Endothelial cell of umbilical vein (primary cell): ENCODE results near the gene THSD4. TPM values are rescaled to one million over a fixed set of nuclear protein-coding genes. Genes with fewer than 3 reads are reported as not detected.

Experiments
- BruUV-seq: library from RNA; stranded (reverse); fragments of 400-500 nt; replicated peaks from 2 replicates; lab custom pipeline; 2021; lab: Mats Ljungman, UMichigan
- CTCF ChIA-PET: fragments of 300-600, 350-600 bp; sonication (Branson Sonifier 250); formaldehyde crosslinking; loops from one replicate; lab custom pipeline; 2021; ENCODE audit warnings: antibody characterized with exemption, inconsistent platforms; lab: Charles Lee
- POLR2A ChIA-PET: fragments of 300-600, 350-600 bp; sonication (Branson Sonifier 250); formaldehyde crosslinking; loops from one replicate; lab custom pipeline; 2021; ENCODE audit warnings: antibody characterized with exemption, inconsistent platforms; lab: Charles Lee
- DNase-seq: peaks from one replicate; pipeline ENCODE4 v3.0.0-alpha.2; 2011; ENCODE audit warnings: low read depth, low spot score
- FAIRE-seq: peaks from 2 replicates; lab custom pipeline; 2011; peaks lifted over from hg19 to GRCh38; lab: Jason Lieb, UNC
- H2AFZ ChIP-seq: 2 replicates; pipeline ENCODE4 v1.6.0; 2012; ENCODE audit warnings: low read depth, low read length, control low read depth, inconsistent platforms
- H3K27ac ChIP-seq: 2 replicates; pipeline ENCODE4 v1.5.1; 2011; ENCODE audit warnings: low read depth, mild to moderate bottlenecking, control low read depth, low read length, moderate library complexity; ENCODE audit not compliant: insufficient read depth
- H3K27me3 ChIP-seq, 2 experiments: 2 replicates each; pipeline versions ENCODE4 v1.6.0 to v1.6.1; 2011; ENCODE audit warnings: low read length in 2 of 2, mixed read lengths in 1 of 2; ENCODE audit not compliant: control insufficient read depth in 2 of 2, insufficient read depth in 2 of 2
- H3K36me3 ChIP-seq, 2 experiments: 2 replicates in 1 of 2; 3 replicates in 1 of 2; pipeline ENCODE4 v1.5.1; 2011; ENCODE audit warnings: low read length in 2 of 2, mild to moderate bottlenecking in 1 of 2, moderate library complexity in 1 of 2; ENCODE audit not compliant: control insufficient read depth in 2 of 2, insufficient read depth in 2 of 2; ENCODE audit errors: extremely low read depth in 1 of 2
- H3K4me1 ChIP-seq: 3 replicates; pipeline ENCODE4 v1.5.1; 2011; ENCODE audit warnings: mild to moderate bottlenecking, low read length; ENCODE audit not compliant: control insufficient read depth, insufficient read depth; ENCODE audit errors: extremely low read depth
- H3K4me2 ChIP-seq: 2 replicates; pipeline ENCODE4 v1.6.1; 2011; ENCODE audit warnings: low read length, control low read depth, mixed read lengths; ENCODE audit not compliant: insufficient read depth
- H3K4me3 ChIP-seq, 3 experiments: fragments of 200-600 bp in 1 of 3; sonication (generic), shearing (Covaris generic) in 1 of 3; replicated peaks in 1 of 3; 2 replicates each; pipeline ENCODE4 v1.5.1; 2011 to 2016; ENCODE audit warnings: control low read depth in 3 of 3, low read length in 3 of 3, mild to moderate bottlenecking in 2 of 3, inconsistent platforms in 1 of 3, low read depth in 1 of 3, moderate library complexity in 1 of 3; ENCODE audit not compliant: insufficient read depth in 1 of 3
- H3K79me2 ChIP-seq: 2 replicates; pipeline ENCODE4 v1.6.0; 2012; ENCODE audit warnings: low read length, inconsistent platforms; ENCODE audit not compliant: control insufficient read depth, insufficient read depth
- H3K9ac ChIP-seq: replicated peaks from 2 replicates; pipeline ENCODE3; 2011; ENCODE audit warnings: low read length, control low read depth; ENCODE audit not compliant: insufficient read depth; ENCODE audit errors: extremely low read depth
- H3K9me1 ChIP-seq: replicated peaks from 3 replicates; pipeline ENCODE4 v1.6.0; 2011; ENCODE audit warnings: mild to moderate bottlenecking, low read length; ENCODE audit not compliant: control insufficient read depth, insufficient read depth; ENCODE audit errors: extremely low read depth
- H3K9me3 ChIP-seq: replicated peaks from 2 replicates; pipeline ENCODE4 v1.5.1; 2012; ENCODE audit warnings: low read length, inconsistent platforms; ENCODE audit not compliant: control insufficient read depth, insufficient read depth
- H4K20me1 ChIP-seq: replicated peaks from 2 replicates; pipeline ENCODE3; 2011; ENCODE audit warnings: mild to moderate bottlenecking, low read length; ENCODE audit not compliant: control insufficient read depth, insufficient read depth; ENCODE audit errors: extremely low read depth
- CTCF ChIP-seq, 2 donors: IDR thresholded peaks; 1 replicate in 1 of 2; 2 replicates in 1 of 2; pipeline ENCODE4 v1.5.1; 2011; ENCODE audit warnings: low read length in 2 of 2, mild to moderate bottlenecking in 2 of 2, moderate library complexity in 2 of 2, control low read depth in 1 of 2, inconsistent platforms in 1 of 2, low read depth in 1 of 2; ENCODE audit not compliant: insufficient read depth in 1 of 2; ENCODE audit errors: extremely low read depth in 1 of 2
- EZH2 ChIP-seq: IDR thresholded peaks from 2 replicates; pipeline ENCODE4 v1.6.1; 2012; ENCODE audit warnings: borderline replicate concordance, low read depth, mild to moderate bottlenecking, moderate library complexity, low read length, inconsistent platforms; ENCODE audit not compliant: severe bottlenecking
- FOS ChIP-seq: IDR thresholded peaks from 2 replicates; pipeline ENCODE4 v1.6.1; 2011; ENCODE audit warnings: mild to moderate bottlenecking, low read length, moderate library complexity, borderline replicate concordance; ENCODE audit not compliant: insufficient read depth
- GATA2 ChIP-seq: IDR thresholded peaks from 2 replicates; pipeline ENCODE4 v1.7.0; 2011; ENCODE audit warnings: low read depth, mild to moderate bottlenecking, moderate library complexity, mixed read lengths, low read length; ENCODE audit not compliant: insufficient read length, insufficient read depth
- JUN ChIP-seq: IDR thresholded peaks from 2 replicates; pipeline ENCODE4 v1.6.1; 2011; ENCODE audit warnings: borderline replicate concordance, low read depth; ENCODE audit not compliant: insufficient read length, insufficient read depth
- MYC ChIP-seq: IDR thresholded peaks from one replicate; pipeline ENCODE4 v1.6.1; 2011; ENCODE audit warnings: mild to moderate bottlenecking, low read depth, low read length
- POLR2A ChIP-seq: IDR thresholded peaks from 2 replicates; pipeline ENCODE4 v1.6.1; 2012; ENCODE audit warnings: low read depth, mild to moderate bottlenecking, control low read depth, low read length
- POLR2AphosphoS5 ChIP-seq: IDR thresholded peaks from 2 replicates; pipeline ENCODE4 v1.6.1; 2012; ENCODE audit warnings: low read depth, mild to moderate bottlenecking, control low read depth, low read length, moderate library complexity; ENCODE audit not compliant: insufficient read depth
- dilution Hi-C: fragments of 300-500 bp; cut with MboI; formaldehyde crosslinking; loops from one replicate; pipeline ENCODE4 v1.15.0; 2019; ENCODE audit warnings: low sequenced_read_pairs; ENCODE audit not compliant: extremely low pct_ligation_motif_present
- intact Hi-C: fragments of 100-400 bp; cut with micrococcal nuclease; formaldehyde crosslinking; loops from one replicate; pipeline ENCODE4 v1.10.0; 2022
- polyA plus RNA-seq, 4 experiments: library from polyadenylated mRNA; depleted of rRNA in 3 of 4; stranded (reverse) in 3 of 4; unstranded in 1 of 4; fragments of >200 nt; gene quantifications; 2 replicates each; pipeline versions ENCODE4 v1.2.1 to v1.2.3, GENCODE V29; 2011 to 2012; ENCODE audit warnings: missing spikeins in 1 of 4
- total RNA-seq: library from RNA; stranded (reverse); gene quantifications from 2 replicates; pipeline ENCODE4 v1.2.3, GENCODE V29; 2021
- TF ChIP-seq, protein P1 (sequence below): IDR thresholded peaks from 2 replicates; pipeline ENCODE4 v1.6.1; 2011; ENCODE audit not compliant: insufficient read depth, insufficient read length

Gene THSD4
- total and polyA plus RNA-seq, 2 donors (not counting 3 experiments of a cell fraction or from before 2014, with no cell fraction given): 9.9 to 25.4 TPM

DNA sequence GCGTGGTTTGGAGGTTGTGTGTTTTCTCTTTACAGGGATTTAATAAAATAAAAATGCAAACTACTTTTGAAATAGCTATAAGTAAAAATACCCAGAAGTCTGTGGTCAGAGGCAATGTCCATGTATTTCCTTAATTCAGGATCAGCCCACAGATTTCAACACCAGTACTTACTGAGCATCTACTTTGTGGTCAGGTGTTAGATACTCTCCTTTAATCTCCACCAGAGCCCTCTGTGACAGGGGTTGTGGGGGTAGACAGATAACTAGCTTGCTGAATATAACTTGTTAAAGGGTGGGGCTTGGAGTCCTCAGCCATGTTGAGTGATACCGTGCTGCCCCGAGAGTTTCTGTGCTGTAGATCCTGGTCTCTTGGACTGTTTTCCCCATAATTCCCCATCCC, 451.0 kb downstream of the THSD4 start:
- dilution Hi-C loops: no loop called here
- no TSS peak for BruUV-seq
- H3K4me2 ChIP-seq: no peak overlapping the region
- H3K4me1 ChIP-seq: no peaks in the 10 kb centered on the region
- no peaks in the 10 kb centered on the region for H3K27me3 ChIP-seq
- ChIA-PET POLR2A (no interaction called here), CTCF (interaction anchor here (0.8 kb wide), 1 partner anchor 9 kb away, joined by 5 read pairs; no protein-coding TSS in a partner anchor)
- FAIRE-seq (no peak), DNase-seq (no peak)
- H2AFZ ChIP-seq: no peak overlapping the region
- no peaks in the 10 kb centered on the region for H3K79me2 ChIP-seq
- no peaks in the 10 kb centered on the region for H3K9me1 ChIP-seq
- H3K4me3 ChIP-seq: no peak overlapping the region
- H3K9ac ChIP-seq: no peak overlapping the region
- no peaks in the 10 kb centered on the region for H3K36me3 ChIP-seq
- TF ChIP-seq, protein P1, sequence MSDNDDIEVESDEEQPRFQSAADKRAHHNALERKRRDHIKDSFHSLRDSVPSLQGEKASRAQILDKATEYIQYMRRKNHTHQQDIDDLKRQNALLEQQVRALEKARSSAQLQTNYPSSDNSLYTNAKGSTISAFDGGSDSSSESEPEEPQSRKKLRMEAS: no peak
- H3K9me3 ChIP-seq: no peaks in the 10 kb centered on the region
- H3K27ac ChIP-seq: no peak overlapping the region
- intact Hi-C loops: no loop called here
- no peaks in the 10 kb centered on the region for H4K20me1 ChIP-seq

DNA sequence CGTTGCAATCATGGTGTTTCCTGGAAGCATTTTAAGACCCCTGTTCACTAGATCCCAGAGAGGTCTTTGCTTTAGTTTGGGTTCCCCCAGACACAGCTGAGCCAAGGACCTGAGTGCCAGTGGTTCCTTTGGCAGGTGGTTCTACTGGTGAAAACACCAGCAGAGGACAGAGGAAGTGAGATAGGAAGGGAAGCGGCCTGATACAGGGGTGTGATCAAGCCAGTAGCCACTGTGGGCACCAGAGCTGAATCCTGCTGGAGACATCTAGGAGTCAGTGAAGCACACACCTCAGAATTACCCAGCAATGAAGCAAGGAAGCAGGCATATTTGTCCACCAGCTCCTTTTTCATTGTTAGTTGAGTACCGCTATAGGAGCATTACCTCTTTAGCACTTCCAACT, 451.9 kb downstream of the THSD4 start:
- no TSS peak for BruUV-seq
- no peak overlapping the region for H3K4me3 ChIP-seq
- H3K79me2 ChIP-seq: no peaks in the 10 kb centered on the region
- H3K27me3 ChIP-seq: no peaks in the 10 kb centered on the region
- TF ChIP-seq MYC (no peak), FOS (no peak), GATA2 (no peak), JUN (no peak), POLR2A (no peak), POLR2AphosphoS5 (no peak), EZH2 (no peak), CTCF (IDR thresholded peaks at IDR 0.05; ENCODE audit: extremely low read depth in 1 of 2, insufficient read depth in 1 of 2, low read depth in 1 of 2, low read length in 2 of 2) (no peak)
- TF ChIP-seq, protein P1: no peak
- no peak for FAIRE-seq
- no peak overlapping the region for H3K4me2 ChIP-seq
- DNase-seq: no peak
- ChIA-PET POLR2A (no interaction called here), CTCF (interaction anchor here (0.6 to 0.7 kb wide), 2 partner anchors 72 to 521 kb away, joined by 3 read pairs; no protein-coding TSS in a partner anchor)
- no peak overlapping the region for H3K27ac ChIP-seq
- H3K9ac ChIP-seq: no peak overlapping the region
- no peak overlapping the region for H2AFZ ChIP-seq
- dilution Hi-C loops (no loop called here), intact Hi-C loops (no loop called here)
- no peaks in the 10 kb centered on the region for H3K36me3 ChIP-seq
- H3K9me1 ChIP-seq: no peaks in the 10 kb centered on the region
- peaks cover 3% of the 10 kb centered on the region for H3K4me1 ChIP-seq
- H3K9me3 ChIP-seq: no peaks in the 10 kb centered on the region
- H4K20me1 ChIP-seq: no peaks in the 10 kb centered on the region
